Osteocyte (in vitro differentiated cells): ENCODE data around the gene FRAS1. TPM values are rescaled to one million over a fixed set of nuclear protein-coding genes. Genes with fewer than 3 reads are reported as not detected.

Source experiments
- DNase-seq: peaks from one replicate; pipeline ENCODE4 v3.0.0; 2021; ENCODE audit warnings: mixed read lengths; ENCODE audit not compliant: unreplicated experiment; ENCODE audit errors: extremely low spot score
- H3K27ac Mint-ChIP-seq: one replicate; pipeline ENCODE4 v1.8.0; 2021; ENCODE audit warnings: mild to moderate bottlenecking, mixed read lengths; ENCODE audit not compliant: unreplicated experiment
- H3K27me3 Mint-ChIP-seq: one replicate; pipeline ENCODE4 v1.8.0; 2021; ENCODE audit warnings: mixed read lengths; ENCODE audit not compliant: unreplicated experiment
- H3K36me3 Mint-ChIP-seq: one replicate; pipeline ENCODE4 v1.8.0; 2021; ENCODE audit warnings: mixed read lengths; ENCODE audit not compliant: unreplicated experiment
- H3K4me1 Mint-ChIP-seq: one replicate; pipeline ENCODE4 v1.8.0; 2021; ENCODE audit warnings: mixed read lengths; ENCODE audit not compliant: unreplicated experiment
- H3K4me3 Mint-ChIP-seq: one replicate; pipeline ENCODE4 v1.8.0; 2021; ENCODE audit warnings: mild to moderate bottlenecking, moderate library complexity, mixed read lengths; ENCODE audit not compliant: unreplicated experiment
- H3K9me3 Mint-ChIP-seq: one replicate; pipeline ENCODE4 v1.8.0; 2021; ENCODE audit warnings: mixed read lengths; ENCODE audit not compliant: unreplicated experiment
- CTCF ChIP-seq: fragments of 200-600 bp; sonication (generic); IDR thresholded peaks from 2 replicates; pipeline ENCODE4 v1.5.0; 2021; ENCODE audit warnings: antibody characterized with exemption, mild to moderate bottlenecking, moderate library complexity
- total RNA-seq: library from RNA; stranded (reverse); gene quantifications from 2 replicates; pipeline ENCODE4 v1.2.1, GENCODE V29; 2021

FRAS1 gene
- total RNA-seq, 1 donor from 2014 or later: 0.89 TPM

GRCh38 chr4:78355306-78355705 lies 298.2 kb downstream of the FRAS1 start:
- no peak for TF ChIP-seq CTCF
- Mint-ChIP-seq H3K4me1 (peaks cover 2% of the 10 kb centered on the region), H3K9me3 (no peaks in the 10 kb centered on the region), H3K27ac (no peak overlapping the region), H3K27me3 (peaks cover 8% of the 10 kb centered on the region), H3K36me3 (no peaks in the 10 kb centered on the region), H3K4me3 (no peak overlapping the region)
- DNase-seq: no peak

- Mint-ChIP-seq H3K4me1 (peaks cover 2% of the 10 kb centered on the region), H3K9me3 (no peaks in the 10 kb centered on the region), H3K27me3 (peaks cover 12% of the 10 kb centered on the region), H3K4me3 (no peak overlapping the region), H3K27ac (no peak overlapping the region), H3K36me3 (no peaks in the 10 kb centered on the region)
- no peak for DNase-seq
- TF ChIP-seq CTCF: no peak
These were observed 299.2 kb downstream of the FRAS1 start for GRCh38 chr4:78356251-78356786.

- Mint-ChIP-seq H3K9me3 (no peaks in the 10 kb centered on the region), H3K4me3 (no peak overlapping the region), H3K27ac (no peak overlapping the region), H3K27me3 (peaks cover 12% of the 10 kb centered on the region), H3K4me1 (peaks cover 2% of the 10 kb centered on the region), H3K36me3 (no peaks in the 10 kb centered on the region)
- no peak for TF ChIP-seq CTCF
- DNase-seq: no peak
These were observed 300.0 kb downstream of the FRAS1 start for GRCh38 chr4:78357122-78357521.

GRCh38 chr4:78360466-78360865 lies 303.3 kb downstream of the FRAS1 start:
- DNase-seq: no peak
- H3K36me3 Mint-ChIP-seq: no peaks in the 10 kb centered on the region
- H3K4me3 Mint-ChIP-seq: no peak overlapping the region
- H3K27me3 Mint-ChIP-seq: peaks cover 13% of the 10 kb centered on the region
- TF ChIP-seq CTCF: no peak
- no peak overlapping the region for H3K27ac Mint-ChIP-seq
- H3K4me1 Mint-ChIP-seq: peaks cover 2% of the 10 kb centered on the region
- H3K9me3 Mint-ChIP-seq: no peaks in the 10 kb centered on the region

- Mint-ChIP-seq H3K4me3 (no peak overlapping the region), H3K9me3 (no peaks in the 10 kb centered on the region), H3K36me3 (no peaks in the 10 kb centered on the region), H3K27ac (no peak overlapping the region), H3K27me3 (peaks cover 13% of the 10 kb centered on the region), H3K4me1 (no peaks in the 10 kb centered on the region)
- no peak for DNase-seq
- no peak for TF ChIP-seq CTCF
These were observed 304.5 kb downstream of the FRAS1 start for GRCh38 chr4:78361621-78362120.
